CD4-positive, alpha-beta T cell treated with Interferon gamma for 1 hour (primary cell): ENCODE data around the gene ZNF17.
A peak's percentile ranks its signal among the peaks of the same experiment; 100 is the strongest.
"Not testable (repeated sequence)": the region's sequence is repeated elsewhere in the genome, so short reads cannot be mapped to it uniquely, and the experiment has no call there.

Experiments
- DNase-seq: peaks from one replicate; pipeline ENCODE4 v3.0.0-alpha.2; 2020

Gene ZNF17

DNA sequence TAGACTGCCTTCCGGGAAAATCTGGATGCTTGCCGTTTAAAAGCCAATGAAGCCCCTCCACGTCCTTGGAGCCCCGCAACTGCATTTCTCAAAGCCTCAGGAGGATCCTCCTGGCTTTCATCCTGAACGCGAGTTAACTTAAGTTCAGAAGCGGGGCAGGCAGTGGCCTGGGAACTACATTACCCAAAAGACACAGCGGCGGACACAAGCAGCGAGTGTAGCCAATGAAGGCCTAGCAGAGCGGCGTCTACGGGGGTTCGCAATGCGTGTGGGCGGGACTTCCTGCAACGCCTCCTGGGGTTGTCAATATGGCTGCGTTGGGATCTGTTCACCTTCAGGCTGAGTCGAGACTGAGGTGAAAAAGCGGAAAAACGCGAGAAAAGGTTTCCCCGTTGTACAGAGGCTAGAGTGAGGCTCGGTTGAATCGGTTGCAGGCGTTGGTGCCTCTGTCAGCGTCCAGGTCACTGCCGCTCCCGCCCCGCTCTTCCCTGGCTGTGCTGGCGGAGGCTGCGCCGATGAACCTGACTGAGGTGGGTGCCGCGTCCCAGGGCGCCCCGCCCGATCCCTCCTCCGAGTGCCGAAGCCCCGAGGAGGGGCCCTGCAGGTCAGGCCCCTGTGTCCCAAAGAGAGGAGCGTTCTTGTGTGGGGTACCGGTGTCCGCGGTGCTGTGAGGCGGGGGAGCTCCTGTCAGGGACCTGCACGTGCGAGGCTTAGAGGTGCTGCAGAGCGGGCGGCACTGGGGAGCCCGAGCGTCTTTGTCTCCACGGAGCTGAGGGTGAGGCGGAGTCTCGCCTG is at the start of gene ZNF17:
Gene ZNF17, plus strand, starts transcription at position 285 of the 795 bp plus-strand sequence. CDS start 2,455 bp downstream, outside the sequence.
- DNase-seq: peak; percentile 92

DNA sequence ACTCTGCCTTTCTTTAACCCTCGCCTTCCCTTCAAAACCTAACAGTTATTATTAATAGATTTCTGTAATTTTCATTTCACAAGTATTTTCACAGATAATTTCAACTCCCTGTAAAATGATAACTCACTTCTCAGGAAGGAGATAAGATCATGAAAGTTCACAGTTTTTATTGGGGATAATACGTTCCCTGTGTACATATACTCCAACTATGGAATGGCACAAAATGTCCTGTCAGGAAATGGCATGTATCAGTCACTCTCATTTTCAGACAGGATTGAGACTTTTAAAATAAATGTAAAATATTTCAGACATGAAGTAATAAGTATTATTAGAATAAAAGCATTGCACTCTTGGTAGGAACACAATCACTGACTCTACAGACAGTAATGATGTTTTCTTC is 48.5 kb upstream of the ZNF17 start:
- DNase-seq: no peak

DNA sequence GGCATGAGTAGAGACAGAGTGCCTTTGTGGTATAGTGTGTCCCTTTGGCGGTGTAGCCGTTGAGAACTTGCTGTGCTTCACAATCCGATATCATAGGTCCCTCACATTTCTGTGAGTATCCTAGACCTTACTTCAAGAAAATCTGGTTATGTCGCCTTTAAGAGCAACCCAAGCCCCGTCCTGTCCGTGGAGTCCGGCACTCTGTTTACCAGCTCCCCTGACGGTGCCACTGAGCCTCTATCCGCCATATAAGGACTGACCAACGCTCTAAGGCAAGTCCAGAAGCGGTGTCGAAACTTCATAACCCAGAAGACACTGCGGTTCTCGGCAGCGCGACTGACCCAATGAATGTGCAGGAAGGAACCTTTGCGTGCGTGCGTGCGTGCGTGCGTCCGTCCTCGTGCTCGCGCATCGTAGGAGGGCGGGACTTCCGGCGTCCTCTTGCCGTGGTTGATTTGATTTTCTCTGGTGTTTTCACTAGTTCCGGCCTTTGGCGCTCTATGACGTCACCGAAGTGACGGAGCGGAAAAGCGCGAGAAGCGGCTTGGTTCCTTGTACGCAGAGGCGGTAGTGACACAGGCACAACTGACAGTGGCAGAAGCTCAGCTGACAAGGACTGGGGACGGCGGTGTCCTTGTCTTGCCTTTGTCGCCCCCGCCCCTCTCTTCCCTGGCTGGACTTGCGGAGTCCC is 47.8 kb upstream of the ZNF17 start, which contains the start of the genes TRAPPC2B and ZNF547:
Gene TRAPPC2B, plus strand, starts transcription at position 555 of the 691 bp plus-strand sequence. CDS start 1,283 bp downstream, outside the sequence.
Gene ZNF547, plus strand, starts transcription at position 555 of the 691 bp plus-strand sequence. CDS start 5,005 bp downstream, outside the sequence.
- DNase-seq: peak; percentile 99

DNA sequence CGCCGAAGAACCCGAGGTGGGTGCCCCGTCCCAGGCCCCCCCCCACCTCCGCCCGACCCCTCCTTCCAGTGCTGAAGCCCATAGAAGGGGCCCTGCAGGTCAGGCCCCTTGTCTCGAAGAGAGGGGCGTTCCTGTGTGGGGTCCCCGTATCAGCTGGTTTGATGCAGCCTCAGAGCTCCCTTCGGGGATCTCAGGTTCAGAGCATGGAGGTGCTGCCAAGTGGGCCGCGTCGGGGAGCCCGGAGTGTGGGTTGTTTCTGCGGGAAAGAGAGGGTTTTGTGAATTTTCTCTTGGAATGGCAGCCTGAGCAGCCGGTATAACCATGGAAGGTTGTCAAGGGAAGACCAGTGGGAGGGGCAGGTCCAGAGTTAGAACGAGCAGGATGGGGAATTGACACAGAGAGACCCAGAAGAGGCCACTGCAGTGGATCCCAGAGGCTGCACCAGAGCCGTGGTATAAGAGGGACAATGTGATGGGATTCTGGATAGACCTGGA is 47.2 kb upstream of the ZNF17 start:
- DNase-seq: no peak

DNA sequence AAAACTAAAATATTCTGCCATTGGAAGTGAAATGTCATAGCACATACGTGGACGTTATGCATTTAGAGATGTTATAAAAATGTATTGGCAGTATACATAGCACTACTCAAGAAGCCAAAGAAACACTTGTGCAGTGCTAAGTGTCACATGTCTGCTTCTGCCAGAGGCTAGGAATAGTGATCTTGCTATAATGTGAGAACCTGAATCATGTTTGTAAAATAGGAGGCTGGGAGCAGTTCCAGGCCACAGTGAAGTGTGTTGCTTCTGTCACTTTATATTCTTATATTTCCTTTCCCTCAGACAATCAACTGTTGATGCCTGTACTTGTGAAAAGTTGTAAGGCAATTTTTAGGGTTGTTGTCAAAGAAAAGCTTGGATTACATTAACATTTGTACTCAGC is 44.2 kb upstream of the ZNF17 start:
- no peak for DNase-seq

DNA sequence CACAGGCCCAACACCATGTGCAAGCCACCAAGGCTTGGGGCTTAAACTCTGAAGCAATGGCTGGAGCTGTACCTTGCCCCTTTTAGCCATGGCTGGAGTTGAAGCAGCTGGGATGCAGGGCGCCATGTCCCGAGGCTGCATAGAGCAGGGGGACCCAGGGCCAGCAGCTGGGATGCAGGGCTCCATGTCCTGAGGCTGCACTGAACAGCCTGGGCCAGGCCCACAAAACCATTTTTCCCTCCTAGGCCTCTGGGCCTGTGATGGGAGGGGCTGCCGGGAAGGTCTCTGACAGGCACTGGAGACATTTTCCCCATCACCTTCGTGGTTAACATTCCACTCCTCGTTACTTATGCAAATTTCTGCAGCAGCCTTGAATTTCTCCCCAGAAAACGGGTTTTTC is 36.8 kb upstream of the ZNF17 start:
- DNase-seq: no peak

DNA sequence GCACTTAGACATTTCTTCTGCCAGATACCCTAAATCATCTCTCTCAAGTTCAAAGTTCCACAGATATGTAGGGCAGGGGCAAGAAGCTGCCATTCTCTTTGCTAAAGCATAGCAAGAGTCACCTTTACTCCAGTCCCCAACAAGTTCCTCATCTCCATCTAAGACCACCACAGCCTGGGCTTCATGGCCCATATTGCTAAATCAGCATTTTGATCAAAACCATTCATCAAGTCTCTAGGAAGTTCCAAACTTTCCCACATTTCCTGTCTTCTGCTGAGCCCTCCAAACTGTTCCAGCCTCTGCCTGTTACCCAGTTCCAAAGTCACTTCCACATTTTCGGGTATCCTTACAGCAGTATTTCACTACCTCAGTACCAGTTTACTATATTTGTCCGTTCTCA is 36.3 kb upstream of the ZNF17 start:
- not testable (repeated sequence) for DNase-seq

DNA sequence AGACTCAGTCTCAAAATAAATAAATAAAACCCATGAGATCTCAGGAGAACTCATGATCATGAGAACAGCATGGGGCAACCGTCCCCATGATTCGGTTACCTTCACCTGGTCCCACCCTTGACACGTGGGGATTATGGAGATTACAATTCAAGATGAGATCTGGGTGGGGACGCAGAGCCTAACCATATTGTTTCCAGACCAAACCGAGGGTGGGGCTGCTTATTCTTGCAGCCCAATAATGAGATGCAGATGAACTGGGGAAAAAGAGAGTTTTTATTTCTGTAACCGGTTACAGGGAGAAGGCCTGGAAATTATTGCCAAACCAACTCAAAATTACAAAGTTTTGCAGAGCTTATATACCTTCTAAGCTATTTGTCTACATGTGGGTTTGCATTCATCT is 34.8 kb upstream of the ZNF17 start:
- no peak for DNase-seq

DNA sequence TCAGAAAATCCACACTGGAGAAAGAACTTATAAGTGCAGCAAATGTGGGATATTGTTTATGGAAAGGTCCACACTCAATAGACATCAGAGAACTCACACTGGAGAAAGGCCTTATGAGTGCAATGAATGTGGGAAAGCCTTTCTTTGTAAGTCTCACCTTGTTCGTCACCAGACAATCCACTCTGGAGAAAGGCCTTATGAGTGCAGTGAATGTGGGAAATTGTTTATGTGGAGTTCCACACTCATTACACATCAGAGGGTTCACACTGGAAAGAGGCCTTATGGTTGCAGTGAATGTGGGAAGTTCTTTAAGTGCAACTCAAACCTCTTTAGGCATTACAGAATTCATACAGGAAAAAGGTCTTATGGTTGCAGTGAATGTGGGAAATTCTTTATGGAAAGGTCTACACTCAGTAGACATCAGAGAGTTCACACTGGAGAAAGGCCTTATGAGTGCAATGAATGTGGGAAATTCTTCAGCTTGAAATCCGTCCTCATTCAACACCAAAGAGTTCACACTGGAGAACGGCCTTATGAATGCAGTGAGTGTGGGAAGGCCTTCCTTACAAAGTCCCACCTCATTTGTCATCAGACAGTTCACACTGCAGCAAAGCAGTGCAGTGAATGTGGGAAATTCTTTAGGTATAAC is 33.3 kb upstream of the ZNF17 start:
- no peak for DNase-seq

DNA sequence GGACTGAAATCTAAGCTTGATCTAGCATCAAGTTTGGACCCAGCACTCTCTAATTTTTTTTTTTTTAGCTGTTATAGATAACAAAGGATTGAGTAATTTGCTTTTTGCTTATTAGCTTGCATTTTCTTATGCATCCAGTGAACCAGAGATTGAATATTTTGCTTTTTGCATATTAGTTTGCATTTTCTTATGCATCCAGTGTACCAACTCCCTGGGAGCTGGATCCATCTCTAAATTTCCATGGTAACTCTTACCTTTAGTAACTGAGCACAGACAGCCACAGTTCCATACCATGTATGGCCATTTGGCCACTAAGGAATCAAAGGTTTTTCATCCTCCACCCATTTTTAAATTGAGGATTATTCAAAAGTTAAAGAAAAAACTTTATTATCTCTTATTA is 30.0 kb upstream of the ZNF17 start:
- no peak for DNase-seq

DNA sequence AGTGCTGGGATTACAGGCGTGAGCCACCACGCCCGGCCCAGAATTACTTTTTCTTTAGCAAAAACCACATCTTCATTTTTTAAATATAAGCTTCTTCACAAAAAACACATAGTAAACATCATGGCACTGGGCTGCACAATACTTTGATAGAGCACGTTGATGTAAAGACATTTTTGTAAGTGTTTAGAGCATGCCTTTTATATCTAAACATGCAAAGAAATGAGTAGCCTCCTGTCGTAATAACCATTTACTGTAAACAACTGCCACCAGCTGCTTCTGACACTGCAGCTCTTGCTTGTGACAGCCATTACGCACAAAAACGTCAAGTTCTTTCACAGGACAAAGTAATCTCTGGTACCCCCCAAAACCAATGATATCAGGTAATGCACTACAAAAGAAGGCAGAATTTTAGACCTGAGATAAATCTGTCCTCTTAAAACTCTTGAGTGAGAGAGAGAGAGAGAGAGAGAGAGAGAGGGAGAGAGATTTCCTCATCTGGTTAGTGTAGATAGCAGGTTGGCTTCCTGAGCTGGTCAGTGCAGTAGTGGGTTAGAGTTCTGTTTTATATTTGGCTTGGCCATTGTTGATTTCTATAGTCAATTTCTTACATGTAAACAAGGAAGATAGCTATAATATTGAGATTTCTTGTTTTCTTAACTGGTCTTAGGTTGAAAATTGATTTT is 28.0 kb upstream of the ZNF17 start:
- DNase-seq: no peak

DNA sequence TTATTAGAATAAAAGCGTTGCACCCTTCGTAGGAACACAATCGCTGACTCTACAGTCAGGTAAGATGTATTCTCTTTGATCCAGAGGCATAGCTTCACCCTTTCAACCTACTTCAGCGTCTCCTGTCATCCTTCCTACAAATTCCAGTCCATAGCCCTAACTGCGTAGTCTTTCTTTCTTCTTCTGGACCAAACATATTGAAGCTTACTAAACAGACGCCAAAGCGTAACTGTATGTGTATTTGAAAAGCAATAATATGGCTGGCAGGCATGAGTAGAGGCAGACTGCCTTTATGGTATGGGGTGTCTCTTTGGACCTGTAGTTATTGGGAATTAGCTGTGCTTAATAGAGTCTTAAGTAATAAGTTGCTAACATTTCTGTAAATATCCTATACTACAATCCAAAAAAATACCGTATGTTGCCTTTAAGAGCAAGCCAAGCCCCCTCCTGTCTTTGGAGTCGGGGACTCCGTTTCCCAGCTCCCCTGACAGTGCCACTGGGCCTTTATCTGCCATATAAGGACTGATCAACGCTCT is 21.7 kb upstream of the ZNF17 start:
- no peak for DNase-seq

DNA sequence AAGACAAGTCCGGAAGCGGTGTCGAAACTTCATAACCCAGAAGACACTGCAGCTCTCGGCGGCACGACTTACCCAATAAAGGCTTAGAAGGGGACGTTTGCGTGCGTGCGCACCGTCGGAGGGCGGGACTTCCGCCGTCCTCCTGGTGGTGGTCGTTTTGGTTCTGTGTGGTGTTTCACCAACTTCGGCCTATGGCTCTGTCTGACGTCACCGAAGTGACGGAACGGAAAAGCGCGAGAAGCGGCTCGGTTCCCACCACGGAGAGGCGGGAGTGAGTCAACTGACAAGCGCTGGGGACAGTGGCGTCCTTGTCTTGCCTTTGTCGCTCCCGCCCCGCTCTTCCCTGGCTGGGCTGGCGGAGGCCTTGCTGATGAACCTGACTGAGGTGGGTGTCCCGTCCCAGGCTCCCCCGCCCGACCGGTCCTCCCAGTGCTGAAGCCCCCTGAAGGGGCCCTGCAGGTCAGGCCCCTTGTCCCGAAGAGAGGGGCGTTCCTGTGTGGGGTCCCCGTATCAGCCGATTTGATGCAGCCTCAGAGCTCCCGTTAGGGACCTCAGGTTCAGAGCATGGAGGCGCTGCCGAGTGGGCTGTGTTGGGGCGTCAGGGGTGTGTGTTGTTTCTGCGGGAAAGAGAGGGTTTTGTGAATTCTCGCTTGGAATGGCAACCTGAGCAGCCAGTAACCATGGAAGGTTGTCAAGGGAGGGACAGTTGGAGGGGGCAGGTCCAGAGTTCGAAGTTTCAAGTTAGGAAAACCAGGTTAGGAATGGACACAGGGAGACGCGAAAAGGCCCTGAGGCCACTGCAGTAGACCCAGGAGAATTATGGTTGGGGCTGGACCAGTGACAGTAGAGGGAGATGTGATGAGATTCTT is 21.0 kb upstream of the ZNF17 start, which contains the start of gene ZNF548:
Gene ZNF548, plus strand, starts transcription at position 125 of the 869 bp plus-strand sequence. Its CDS starts 246 bp downstream, at position 371.
- DNase-seq: peak; percentile 98

DNA sequence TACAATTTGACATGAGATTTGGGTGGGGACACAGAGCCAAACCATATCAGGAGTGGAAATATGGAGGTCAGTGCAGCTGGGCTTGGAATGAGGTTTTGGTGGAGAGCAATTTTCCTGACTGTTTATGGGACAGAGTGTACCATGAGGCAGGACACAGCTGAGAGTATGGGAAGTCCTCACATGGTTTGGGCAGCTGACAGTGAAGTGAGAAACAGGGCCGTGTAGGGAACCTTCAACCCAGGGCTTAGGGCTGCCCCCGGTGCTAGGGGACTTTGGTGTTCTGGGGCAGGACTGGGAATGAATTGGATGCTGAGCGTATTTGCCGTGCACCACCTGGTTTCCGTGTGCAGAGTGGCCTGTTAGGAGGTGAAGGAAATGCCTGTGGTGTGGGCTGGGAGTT is 15.3 kb upstream of the ZNF17 start:
- DNase-seq: no peak

DNA sequence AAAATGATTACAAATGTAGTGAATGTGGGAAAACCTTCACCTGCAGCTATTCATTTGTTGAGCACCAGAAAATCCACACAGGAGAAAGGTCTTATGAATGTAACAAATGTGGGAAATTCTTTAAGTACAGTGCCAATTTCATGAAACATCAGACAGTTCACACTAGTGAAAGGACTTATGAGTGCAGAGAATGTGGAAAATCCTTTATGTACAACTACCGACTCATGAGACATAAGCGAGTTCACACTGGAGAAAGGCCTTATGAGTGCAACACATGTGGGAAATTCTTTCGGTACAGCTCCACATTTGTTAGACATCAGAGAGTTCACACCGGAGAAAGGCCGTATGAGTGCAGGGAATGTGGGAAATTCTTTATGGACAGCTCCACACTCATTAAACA is 12.1 kb upstream of the ZNF17 start:
- DNase-seq: no peak

DNA sequence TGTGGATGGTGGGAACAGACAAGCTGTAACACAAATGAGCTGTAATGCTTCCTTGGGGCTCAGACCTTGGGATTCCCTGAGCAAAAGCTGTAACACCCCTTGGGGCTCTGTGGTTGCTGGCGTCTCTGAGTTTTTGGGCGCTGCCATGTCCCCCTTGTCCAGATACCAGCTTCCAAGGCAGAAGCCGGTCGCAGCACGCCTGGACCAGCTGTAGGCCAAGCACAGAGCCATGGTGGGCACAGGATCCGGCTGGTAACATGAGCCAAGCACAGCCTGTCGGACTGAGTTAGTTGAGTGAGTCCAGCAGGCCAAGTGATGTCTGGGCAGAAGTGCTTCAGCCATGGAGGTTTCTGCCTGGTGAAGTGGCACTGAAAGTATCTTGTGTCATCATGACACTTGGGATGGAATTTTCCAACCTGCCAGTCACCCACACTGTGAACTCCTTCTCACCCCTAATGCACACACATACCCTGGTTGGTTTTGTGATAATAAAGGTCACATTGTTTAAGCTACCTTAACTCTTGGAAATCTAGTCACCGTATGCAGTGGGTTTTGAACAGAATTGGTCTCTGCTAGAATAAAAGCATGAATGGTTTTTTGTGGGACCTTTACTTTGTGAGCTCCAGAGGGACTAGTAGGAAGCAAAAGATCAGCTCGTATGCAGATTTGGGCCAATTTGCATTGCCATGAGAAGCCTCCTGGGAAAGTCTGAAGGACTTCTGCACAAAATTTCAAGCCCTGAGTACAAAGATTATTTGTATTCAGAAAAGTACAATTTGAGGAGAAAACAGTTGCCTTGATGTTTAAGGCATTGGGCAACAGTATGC is 7.0 kb upstream of the ZNF17 start:
- no peak for DNase-seq

DNA sequence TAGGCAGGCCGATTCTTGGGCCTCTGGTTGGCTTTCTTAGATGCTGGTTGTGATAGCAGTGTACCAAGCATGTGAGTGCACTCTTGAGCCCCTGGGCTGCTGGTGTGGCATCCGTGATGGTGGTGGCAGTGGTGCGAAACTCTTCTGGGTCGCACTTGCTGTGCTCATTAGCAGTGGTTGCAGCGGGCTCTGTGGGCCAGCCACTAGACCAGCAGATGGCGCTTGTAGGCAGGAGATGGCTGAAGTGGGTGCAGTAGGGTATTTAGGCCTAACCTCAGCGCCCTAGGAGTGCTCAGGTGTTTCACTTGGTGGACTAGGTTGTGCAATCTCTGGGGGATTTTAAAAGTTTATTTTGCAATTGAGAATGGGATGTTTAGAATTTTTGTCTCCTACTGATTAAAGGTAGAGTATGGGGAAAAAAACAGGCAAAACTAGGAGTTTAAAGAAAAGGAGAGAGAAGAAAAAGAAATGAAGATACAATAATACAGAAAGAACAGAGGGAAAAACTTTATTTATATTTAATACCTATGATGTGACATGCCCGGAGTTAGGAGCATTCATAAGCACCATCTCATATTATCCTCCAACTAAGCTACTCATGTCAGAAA is 4.3 kb upstream of the ZNF17 start:
- peak; percentile 72 for DNase-seq

DNA sequence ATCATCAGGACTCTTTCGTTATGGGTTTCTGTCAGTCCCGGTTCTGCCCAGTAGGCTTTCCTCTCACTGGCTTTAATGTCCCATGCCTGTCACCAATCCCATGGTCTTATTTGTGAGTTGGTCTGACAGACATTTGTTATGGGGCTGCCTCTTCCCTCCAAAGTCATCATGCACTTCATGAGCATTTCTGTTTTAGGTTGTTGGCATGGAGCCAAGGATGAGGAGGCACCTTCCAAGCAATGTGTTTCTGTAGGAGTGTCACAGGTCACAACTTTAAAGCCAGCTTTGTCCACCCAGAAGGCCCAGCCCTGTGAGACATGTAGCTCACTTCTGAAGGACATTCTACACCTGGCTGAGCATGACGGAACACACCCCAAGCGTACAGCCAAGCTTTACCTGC is 8.5 kb downstream of the ZNF17 start:
- no peak for DNase-seq

DNA sequence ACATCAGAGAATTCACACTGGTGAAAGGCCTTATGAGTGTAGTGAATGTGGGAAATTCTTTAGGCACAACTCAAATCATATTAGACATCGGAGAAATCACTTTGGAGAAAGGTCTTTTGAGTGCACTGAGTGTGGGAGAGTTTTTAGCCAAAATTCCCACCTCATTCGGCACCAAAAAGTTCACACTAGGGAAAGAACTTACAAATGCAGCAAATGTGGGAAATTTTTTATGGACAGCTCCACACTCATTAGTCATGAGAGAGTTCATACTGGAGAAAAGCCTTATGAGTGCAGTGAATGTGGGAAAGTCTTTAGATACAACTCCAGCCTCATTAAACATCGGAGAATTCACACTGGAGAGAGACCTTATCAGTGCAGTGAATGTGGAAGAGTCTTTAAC is 10.1 kb downstream of the ZNF17 start:
- no peak for DNase-seq
